Kidney (tissue), 14 donors: ENCODE data around the gene OMG. TPM values are rescaled to one million over a fixed set of nuclear protein-coding genes. Genes with fewer than 3 reads are reported as not detected.

Experiments used
- DNase-seq, 5 donors: peaks; one replicate each; pipeline ENCODE4 v3.0.0-alpha.2; 2013 to 2020
- FAIRE-seq: peaks from 2 replicates; lab custom pipeline; 2012; peaks lifted over from hg19 to GRCh38; lab: Jason Lieb, UNC
- H3K27ac ChIP-seq, 2 donors: one replicate each; pipeline ENCODE4 v1.7.0; 2013; ENCODE audit warnings: low read depth in 2 of 2, low read length in 2 of 2, inconsistent platforms in 1 of 2
- H3K27me3 ChIP-seq: one replicate; pipeline ENCODE4 v1.7.1; 2013; ENCODE audit warnings: low read length, inconsistent platforms; ENCODE audit not compliant: control insufficient read depth, insufficient read depth
- H3K36me3 ChIP-seq, 3 donors: one replicate each; pipeline versions ENCODE4 v1.7.0 to v1.7.1; 2013; ENCODE audit warnings: low read length in 3 of 3, control low read depth in 1 of 3, inconsistent platforms in 1 of 3; ENCODE audit not compliant: insufficient read depth in 3 of 3, control insufficient read depth in 2 of 3
- H3K4me1 ChIP-seq, 3 donors: one replicate each; pipeline versions ENCODE4 v1.7.0 to v1.7.1; 2013; ENCODE audit warnings: low read length in 3 of 3, inconsistent platforms in 1 of 3, low read depth in 1 of 3; ENCODE audit not compliant: control insufficient read depth in 2 of 3, insufficient read depth in 2 of 3
- H3K4me3 ChIP-seq, 3 donors: one replicate each; pipeline versions ENCODE4 v1.7.0 to v1.8.1; 2013; ENCODE audit warnings: low read length in 3 of 3, control low read depth in 1 of 3, inconsistent platforms in 1 of 3
- H3K9ac ChIP-seq, 3 donors: one replicate each; pipeline versions ENCODE4 v1.7.0 to v1.7.1; 2013; ENCODE audit warnings: low read length in 3 of 3, control low read depth in 1 of 3, inconsistent platforms in 1 of 3
- H3K9me3 ChIP-seq, 3 donors: one replicate each; pipeline versions ENCODE4 v1.7.0 to v1.7.1; 2013; ENCODE audit warnings: low read length in 3 of 3, control low read depth in 1 of 3, inconsistent platforms in 1 of 3; ENCODE audit not compliant: control insufficient read depth in 2 of 3, insufficient read depth in 1 of 3
- CTCF ChIP-seq: IDR thresholded peaks from 3 replicates; pipeline ENCODE4 v1.5.1; 2012; ENCODE audit warnings: mild to moderate bottlenecking, moderate library complexity, borderline replicate concordance; ENCODE audit not compliant: insufficient read depth; ENCODE audit errors: extremely low read depth
- intact Hi-C: fragments of 100-400 bp; cut with DNase I; formaldehyde crosslinking; loops from one replicate; pipeline ENCODE4 v1.11.1; 2022
- polyA plus RNA-seq: library from polyadenylated mRNA; stranded (reverse); fragments of 350-450 nt; fragmentation: Illumina TruSeq; extraction: RNeasy Lipid Tissue Mini Kit (QIAGEN cat#74804); gene quantifications from one replicate; pipeline ENCODE4 v1.2.3, GENCODE V29; 2014; ENCODE audit warnings: low read depth, low replicate concordance; ENCODE audit not compliant: insufficient read depth
- total RNA-seq: library from RNA; stranded (reverse); fragmentation: NEBNext Ultra II Directional; extraction: Animal tissue kit (Norgen Biotek cat#: 25700); gene quantifications from one replicate; pipeline ENCODE4 v1.2.1, GENCODE V29; 2021
- donor health status: control.
- donor health status: control.
- donor health status: control.
- donor health status: control.
- donor health status: control.
- donor health status: DM: yes; HTN: yes; CAD: no.
- donor health status: Normal renal cell carcinoma (clear cell type).

Gene OMG
- total and polyA plus RNA-seq, 2 donors from 2014 or later, result not detected

- intact Hi-C loops, result no loop called here
- Histone ChIP-seq H3K27me3 (no peaks in the 10 kb centered on the region), H3K9ac (no peak overlapping the region), H3K4me3 (no peak overlapping the region), H3K4me1 (no peaks in the 10 kb centered on the region), H3K36me3 (peaks cover 3 to 10% (median 4%) of the 10 kb centered on the region in 3 donors), H3K9me3 (no peaks in the 10 kb centered on the region), H3K27ac (no peak overlapping the region)
- no peak for TF ChIP-seq CTCF
- DNase-seq, result no peak
- no peak for FAIRE-seq
Measured at GRCh38 chr17:31250229-31250628, 46.8 kb downstream of the OMG start.

GRCh38 chr17:31249835-31250141, 47.3 kb downstream of the OMG start:
- Histone ChIP-seq H3K9me3 (no peaks in the 10 kb centered on the region), H3K4me3 (no peak overlapping the region), H3K27ac (no peak overlapping the region), H3K4me1 (no peaks in the 10 kb centered on the region), H3K27me3 (no peaks in the 10 kb centered on the region), H3K36me3 (peaks cover 3 to 10% (median 8%) of the 10 kb centered on the region in 3 donors), H3K9ac (no peak overlapping the region)
- intact Hi-C loops, result no loop called here
- FAIRE-seq (no peak), DNase-seq (no peak)
- no peak for TF ChIP-seq CTCF

GRCh38 chr17:31248986-31249834, 47.8 kb downstream of the OMG start:
- no peak overlapping the region for H3K27ac ChIP-seq
- no peak for TF ChIP-seq CTCF
- H3K4me3 ChIP-seq, result no peak overlapping the region
- no peak for FAIRE-seq
- no peak overlapping the region for H3K9ac ChIP-seq
- H3K36me3 ChIP-seq, result peaks cover 3 to 11% (median 9%) of the 10 kb centered on the region in 3 donors
- no peaks in the 10 kb centered on the region for H3K4me1 ChIP-seq
- intact Hi-C loops, result no loop called here
- H3K27me3 ChIP-seq, result no peaks in the 10 kb centered on the region
- no peaks in the 10 kb centered on the region for H3K9me3 ChIP-seq
- DNase-seq, result no peak

Other genes starting within 250 kb of the OMG start
- 61.3 TPM for gene NF1, start 202.3 kb downstream of the OMG start, total RNA-seq
- gene NF1, start 202.3 kb downstream of the OMG start, polyA plus RNA-seq, result 7.8 TPM
- gene EVI2B, start 16.8 kb upstream of the OMG start, total RNA-seq, result 16.5 TPM
- 2.0 TPM for gene EVI2B, start 16.8 kb upstream of the OMG start, polyA plus RNA-seq
- gene EVI2A, start 24.4 kb upstream of the OMG start, total RNA-seq, result 10.8 TPM
- 1.3 TPM for gene EVI2A, start 24.4 kb upstream of the OMG start, polyA plus RNA-seq
- 32.5 TPM for gene RAB11FIP4, start 94.4 kb upstream of the OMG start, total RNA-seq
- 10.0 TPM for gene RAB11FIP4, start 94.4 kb upstream of the OMG start, polyA plus RNA-seq